Panc1 (cell line): Measurements from ENCODE around the gene DMBX1. TPM values are rescaled to one million over a fixed set of nuclear protein-coding genes. Genes with fewer than 3 reads are reported as not detected.

ENCODE experiments used
- ATAC-seq: fragments of 200-7000 bp; cut with Tn5 transposase; 2 replicates; pipeline ENCODE4 v1.9.1; 2020; ENCODE audit warnings: mild to moderate bottlenecking, moderate library complexity
- BruUV-seq: library from RNA; stranded (reverse); fragments of 400-500 nt; replicated peaks from 2 replicates; lab custom pipeline; 2021; lab: Mats Ljungman, UMichigan
- CTCF ChIA-PET: fragments of 300-600 bp; sonication (Branson Sonifier 250); formaldehyde crosslinking; loops from one replicate; lab custom pipeline; 2022; ENCODE audit warnings: antibody characterized with exemption; lab: Charles Lee
- POLR2A ChIA-PET: fragments of 300-600 bp; sonication (Branson Sonifier 250); formaldehyde crosslinking; loops from one replicate; lab custom pipeline; 2022; ENCODE audit warnings: antibody characterized with exemption; lab: Charles Lee
- DNase-seq: peaks from one replicate; pipeline ENCODE4 v3.0.0-alpha.2; 2010; ENCODE audit warnings: low read depth, low spot score
- H3K27ac ChIP-seq: 2 replicates; pipeline ENCODE4 v1.5.1; 2011; ENCODE audit warnings: mild to moderate bottlenecking, low read length, inconsistent platforms
- H3K27me3 ChIP-seq: fragments of 200-500 bp; sonication (Bioruptor generic); 2 replicates; pipeline ENCODE4 v1.6.0; 2014; ENCODE audit warnings: low read length, inconsistent platforms; ENCODE audit not compliant: control insufficient read depth, insufficient read depth
- H3K36me3 ChIP-seq: fragments of 200-500 bp; sonication (Bioruptor generic); 2 replicates; pipeline ENCODE4 v1.5.1; 2014; ENCODE audit warnings: inconsistent platforms, mild to moderate bottlenecking, low read length, moderate library complexity; ENCODE audit not compliant: control insufficient read depth, insufficient read depth
- H3K4me1 ChIP-seq: 2 replicates; pipeline ENCODE4 v1.5.1; 2011; ENCODE audit warnings: inconsistent platforms, mild to moderate bottlenecking, low read length, moderate library complexity; ENCODE audit not compliant: control insufficient read depth, insufficient read depth
- H3K4me3 ChIP-seq, 2 experiments: 2 replicates each; pipeline ENCODE4 v1.5.1; 2011 to 2012; ENCODE audit warnings: low read depth in 2 of 2, low read length in 2 of 2, mild to moderate bottlenecking in 2 of 2, inconsistent platforms in 1 of 2, moderate library complexity in 1 of 2
- H3K9me3 ChIP-seq: fragments of 200-500 bp; sonication (Bioruptor generic); 2 replicates; pipeline ENCODE4 v1.5.1; 2014; ENCODE audit warnings: low read depth, mild to moderate bottlenecking, inconsistent platforms, low read length, moderate library complexity; ENCODE audit not compliant: control insufficient read depth, insufficient read depth
- POLR2AphosphoS5 ChIP-seq: IDR thresholded peaks from 2 replicates; pipeline ENCODE4 v1.6.1; 2012; ENCODE audit warnings: mild to moderate bottlenecking, low read depth, low read length, moderate library complexity
- SIN3A ChIP-seq: IDR thresholded peaks from 2 replicates; pipeline ENCODE4 v1.6.1; 2012; ENCODE audit warnings: low read depth, mild to moderate bottlenecking, low read length, moderate library complexity, borderline replicate concordance; ENCODE audit not compliant: insufficient read depth
- TCF7L2 ChIP-seq: IDR thresholded peaks from 2 replicates; pipeline ENCODE4 v1.6.1; 2011; ENCODE audit warnings: mild to moderate bottlenecking, low read depth, low read length, inconsistent platforms
- in situ Hi-C: cut with HindIII; loops from 2 replicates; pipeline ENCODE4 v1.10.0; 2016; ENCODE audit warnings: low sequenced_read_pairs, low pct_unique_long_range_greater_than_20kb
- intact Hi-C: fragments of 100-400 bp; cut with micrococcal nuclease; formaldehyde crosslinking; loops from one replicate; pipeline ENCODE4 v1.10.0; 2022; ENCODE audit not compliant: unreplicated experiment
- total RNA-seq: library from RNA; stranded (reverse); gene quantifications from one replicate; pipeline ENCODE4 v1.2.1, GENCODE V29; 2021; ENCODE audit not compliant: unreplicated experiment
- TF ChIP-seq, protein P1 (sequence below), 2 experiments: IDR thresholded peaks; 2 replicates each; pipeline ENCODE4 v1.6.1; 2011 to 2012; ENCODE audit warnings: low read depth in 2 of 2, control low read depth in 1 of 2, low read length in 1 of 2, mild to moderate bottlenecking in 1 of 2, moderate library complexity in 1 of 2; ENCODE audit not compliant: insufficient read depth in 1 of 2
- TF ChIP-seq, protein P2 (sequence below): fragments of 450-650 bp; IDR thresholded peaks from 2 replicates; pipeline ENCODE4 v1.5.1; 2017; ENCODE audit warnings: mild to moderate bottlenecking

The DMBX1 gene
- total RNA-seq, 1 experiment from 2014 or later, result 0.05 TPM

GRCh38 chr1:46525253-46525983 lies 35.8 kb downstream of the DMBX1 start:
- Histone ChIP-seq H3K36me3 (no peaks in the 10 kb centered on the region), H3K4me3 (no peak overlapping the region), H3K9me3 (no peaks in the 10 kb centered on the region), H3K4me1 (peaks cover 4% of the 10 kb centered on the region; the same call in 1 of the 2 replicates), H3K27ac (no peak overlapping the region), H3K27me3 (no peaks in the 10 kb centered on the region)
- TF ChIP-seq POLR2AphosphoS5, result no peak
- TF ChIP-seq, protein P1, sequence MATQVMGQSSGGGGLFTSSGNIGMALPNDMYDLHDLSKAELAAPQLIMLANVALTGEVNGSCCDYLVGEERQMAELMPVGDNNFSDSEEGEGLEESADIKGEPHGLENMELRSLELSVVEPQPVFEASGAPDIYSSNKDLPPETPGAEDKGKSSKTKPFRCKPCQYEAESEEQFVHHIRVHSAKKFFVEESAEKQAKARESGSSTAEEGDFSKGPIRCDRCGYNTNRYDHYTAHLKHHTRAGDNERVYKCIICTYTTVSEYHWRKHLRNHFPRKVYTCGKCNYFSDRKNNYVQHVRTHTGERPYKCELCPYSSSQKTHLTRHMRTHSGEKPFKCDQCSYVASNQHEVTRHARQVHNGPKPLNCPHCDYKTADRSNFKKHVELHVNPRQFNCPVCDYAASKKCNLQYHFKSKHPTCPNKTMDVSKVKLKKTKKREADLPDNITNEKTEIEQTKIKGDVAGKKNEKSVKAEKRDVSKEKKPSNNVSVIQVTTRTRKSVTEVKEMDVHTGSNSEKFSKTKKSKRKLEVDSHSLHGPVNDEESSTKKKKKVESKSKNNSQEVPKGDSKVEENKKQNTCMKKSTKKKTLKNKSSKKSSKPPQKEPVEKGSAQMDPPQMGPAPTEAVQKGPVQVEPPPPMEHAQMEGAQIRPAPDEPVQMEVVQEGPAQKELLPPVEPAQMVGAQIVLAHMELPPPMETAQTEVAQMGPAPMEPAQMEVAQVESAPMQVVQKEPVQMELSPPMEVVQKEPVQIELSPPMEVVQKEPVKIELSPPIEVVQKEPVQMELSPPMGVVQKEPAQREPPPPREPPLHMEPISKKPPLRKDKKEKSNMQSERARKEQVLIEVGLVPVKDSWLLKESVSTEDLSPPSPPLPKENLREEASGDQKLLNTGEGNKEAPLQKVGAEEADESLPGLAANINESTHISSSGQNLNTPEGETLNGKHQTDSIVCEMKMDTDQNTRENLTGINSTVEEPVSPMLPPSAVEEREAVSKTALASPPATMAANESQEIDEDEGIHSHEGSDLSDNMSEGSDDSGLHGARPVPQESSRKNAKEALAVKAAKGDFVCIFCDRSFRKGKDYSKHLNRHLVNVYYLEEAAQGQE (IDR thresholded peaks at IDR 0.05; ENCODE audit: insufficient read depth in 1 of 2, low read depth in 2 of 2, low read length in 1 of 2), result no peak
- no peak for TF ChIP-seq TCF7L2
- TF ChIP-seq SIN3A, result no peak
- TF ChIP-seq, protein P2, sequence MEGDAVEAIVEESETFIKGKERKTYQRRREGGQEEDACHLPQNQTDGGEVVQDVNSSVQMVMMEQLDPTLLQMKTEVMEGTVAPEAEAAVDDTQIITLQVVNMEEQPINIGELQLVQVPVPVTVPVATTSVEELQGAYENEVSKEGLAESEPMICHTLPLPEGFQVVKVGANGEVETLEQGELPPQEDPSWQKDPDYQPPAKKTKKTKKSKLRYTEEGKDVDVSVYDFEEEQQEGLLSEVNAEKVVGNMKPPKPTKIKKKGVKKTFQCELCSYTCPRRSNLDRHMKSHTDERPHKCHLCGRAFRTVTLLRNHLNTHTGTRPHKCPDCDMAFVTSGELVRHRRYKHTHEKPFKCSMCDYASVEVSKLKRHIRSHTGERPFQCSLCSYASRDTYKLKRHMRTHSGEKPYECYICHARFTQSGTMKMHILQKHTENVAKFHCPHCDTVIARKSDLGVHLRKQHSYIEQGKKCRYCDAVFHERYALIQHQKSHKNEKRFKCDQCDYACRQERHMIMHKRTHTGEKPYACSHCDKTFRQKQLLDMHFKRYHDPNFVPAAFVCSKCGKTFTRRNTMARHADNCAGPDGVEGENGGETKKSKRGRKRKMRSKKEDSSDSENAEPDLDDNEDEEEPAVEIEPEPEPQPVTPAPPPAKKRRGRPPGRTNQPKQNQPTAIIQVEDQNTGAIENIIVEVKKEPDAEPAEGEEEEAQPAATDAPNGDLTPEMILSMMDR, result no peak
- no peak for DNase-seq
- ChIA-PET POLR2A (no interaction called here), CTCF (interaction anchor here (1.2 to 5.0 kb wide), 2 partner anchors 48 to 78 kb away, joined by 3 to 34 read pairs; no protein-coding TSS in a partner anchor)
- intact Hi-C loops, result no loop called here
- BruUV-seq, result no TSS peak
- no peak for ATAC-seq
- in situ Hi-C loops, result no loop called here

DNA sequence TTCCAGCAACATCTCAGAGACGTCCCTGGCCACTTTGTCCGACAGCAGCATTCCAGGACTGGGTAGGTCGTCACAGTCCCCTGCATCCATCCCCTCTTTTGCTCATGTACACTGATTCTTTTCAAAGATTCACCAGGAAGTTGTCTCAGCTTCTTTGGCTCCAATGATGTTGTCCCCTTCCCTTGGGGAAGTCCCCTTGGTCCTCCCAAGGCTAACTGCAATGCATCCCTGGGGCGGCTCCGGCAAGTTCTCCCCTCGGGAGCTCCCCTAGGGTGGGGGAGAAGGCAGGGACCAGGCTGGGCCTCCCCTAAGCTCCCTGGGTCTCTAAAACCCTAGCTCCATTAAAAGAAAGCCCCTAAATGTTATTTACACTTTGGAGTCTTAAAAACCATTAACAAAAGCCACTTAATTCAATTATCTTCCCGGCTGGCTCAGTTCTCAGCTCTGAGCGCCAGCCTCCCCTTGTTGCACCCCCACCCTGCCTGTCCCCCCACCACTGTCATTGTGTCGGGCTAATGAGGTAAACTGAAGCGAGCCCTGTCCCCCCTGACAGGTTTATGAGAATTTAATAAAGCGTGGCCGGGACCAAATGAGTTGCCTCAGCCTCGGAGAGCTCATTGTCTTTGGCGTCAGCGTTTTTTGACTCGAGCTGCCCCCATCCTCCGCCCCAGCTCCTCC lies 36.5 kb downstream of the DMBX1 start:
- Histone ChIP-seq H3K27me3 (no peaks in the 10 kb centered on the region), H3K4me1 (no peaks in the 10 kb centered on the region; the same call in 1 of the 2 replicates), H3K27ac (no peak overlapping the region), H3K9me3 (no peaks in the 10 kb centered on the region), H3K36me3 (no peaks in the 10 kb centered on the region), H3K4me3 (no peak overlapping the region)
- ATAC-seq (no peak), DNase-seq (no peak)
- no TSS peak for BruUV-seq
- ChIA-PET CTCF (interaction anchor here (1.2 to 5.0 kb wide), 4 partner anchors 38 to 79 kb away, joined by 3 to 34 read pairs (median 5); no protein-coding TSS in a partner anchor), POLR2A (no interaction called here)
- in situ Hi-C loops (no loop called here), intact Hi-C loops (no loop called here)
- TF ChIP-seq POLR2AphosphoS5 (no peak), SIN3A (no peak), TCF7L2 (no peak)
- TF ChIP-seq, protein P2, result no peak
- TF ChIP-seq, protein P1 (IDR thresholded peaks at IDR 0.05; ENCODE audit: insufficient read depth in 1 of 2, low read depth in 2 of 2, low read length in 1 of 2), result no peak
